ENCODE measurements around the gene DNAJA3.
A peak's percentile ranks its signal among the peaks of the same experiment; 100 is the strongest.

Gene DNAJA3

GRCh38 chr16:4408323-4408690 lies 17.4 kb upstream of the DNAJA3 start:
- DNase-seq: no peak

- DNase-seq: no peak
Observed at GRCh38 chr16:4409081-4409932, 16.4 kb upstream of the DNAJA3 start.

GRCh38 chr16:4410335-4411075 lies 15.2 kb upstream of the DNAJA3 start:
- DNase-seq: no peak

- DNase-seq: no peak
Observed at GRCh38 chr16:4411684-4412083, 14.0 kb upstream of the DNAJA3 start.

GRCh38 chr16:4412159-4412558 lies 13.5 kb upstream of the DNAJA3 start:
- DNase-seq: no peak

GRCh38 chr16:4412854-4413253 lies 12.8 kb upstream of the DNAJA3 start:
- DNase-seq: no peak

GRCh38 chr16:4414187-4414917 lies 11.3 kb upstream of the DNAJA3 start:
- DNase-seq: no peak

GRCh38 chr16:4415538-4416199 lies 10.0 kb upstream of the DNAJA3 start:
- DNase-seq: no peak

- peak; percentile 17 for DNase-seq
Observed at GRCh38 chr16:4416200-4417032, 9.3 kb upstream of the DNAJA3 start, which contains the start of gene CORO7. CORO7 (minus strand) TSS chr16:4416596; CDS start chr16:4416518, 78 bp downstream.

GRCh38 chr16:4419402-4419959 lies 6.2 kb upstream of the DNAJA3 start:
- DNase-seq: no peak

- DNase-seq: no peak
Observed at GRCh38 chr16:4420505-4421105, 5.1 kb upstream of the DNAJA3 start.

GRCh38 chr16:4426021-4426684 lies 485 bp downstream of the DNAJA3 start:
- DNase-seq: no peak

- no peak for DNase-seq
Observed at GRCh38 chr16:4426722-4427372, 1.2 kb downstream of the DNAJA3 start.

GRCh38 chr16:4428500-4428899 lies 2.8 kb downstream of the DNAJA3 start:
- no peak for DNase-seq

- no peak for DNase-seq
Observed at GRCh38 chr16:4431023-4431422, 5.4 kb downstream of the DNAJA3 start.

- no peak for DNase-seq
Observed at GRCh38 chr16:4433228-4433627, 7.6 kb downstream of the DNAJA3 start.

GRCh38 chr16:4433914-4434787 lies 8.5 kb downstream of the DNAJA3 start:
- no peak for DNase-seq

- no peak for DNase-seq
Observed at GRCh38 chr16:4435337-4436067, 9.8 kb downstream of the DNAJA3 start.

Data from NCI-H187 treated with DMSO at 0.1 percent for 48 hours (cell line).